Sigmoid colon (tissue), 7 donors: ENCODE measurements around the gene MACROH2A1. TPM values are rescaled to one million over a fixed set of nuclear protein-coding genes. Genes with fewer than 3 reads are reported as not detected.

Experiments used
- DNase-seq: peaks from one replicate; pipeline ENCODE4 v3.0.0-alpha.2; 2019
- H3K27ac ChIP-seq, 4 donors: fragments of 200-600 bp; sonication (generic); one replicate each; pipeline ENCODE4 v1.5.1; 2016 to 2019; ENCODE audit warnings: mild to moderate bottlenecking in 1 of 4
- H3K27me3 ChIP-seq, 3 donors: fragments of 200-600 bp; sonication (generic); one replicate each; pipeline ENCODE4 v1.5.1; 2019; ENCODE audit warnings: mild to moderate bottlenecking in 1 of 3
- H3K36me3 ChIP-seq, 4 donors: fragments of 200-600 bp; sonication (generic); one replicate each; pipeline ENCODE4 v1.5.1; 2016 to 2019
- H3K4me1 ChIP-seq, 4 donors: fragments of 200-600 bp; sonication (generic); one replicate each; pipeline ENCODE4 v1.5.1; 2017 to 2019
- H3K4me3 ChIP-seq, 4 donors: fragments of 200-600 bp; sonication (generic); one replicate each; pipeline ENCODE4 v1.5.1; 2017 to 2019; ENCODE audit warnings: mild to moderate bottlenecking in 2 of 4, moderate library complexity in 1 of 4
- H3K9me3 ChIP-seq, 4 donors: fragments of 200-600 bp in 3 of 4; sonication (generic) in 3 of 4; one replicate each; pipeline versions ENCODE4 v1.5.1 to v1.6.1; 2013 to 2019
- EP300 ChIP-seq, 4 donors: sonication (generic); formaldehyde crosslinking; IDR thresholded peaks; one replicate each; pipeline ENCODE4 v1.6.1; 2017; ENCODE audit warnings: antibody characterized with exemption in 4 of 4
- POLR2A ChIP-seq, 2 donors: fragments of 450-650 bp; IDR thresholded peaks; one replicate each; pipeline ENCODE4 v1.6.1; 2016; ENCODE audit warnings: antibody characterized with exemption in 2 of 2, mild to moderate bottlenecking in 2 of 2, moderate library complexity in 2 of 2
- POLR2AphosphoS5 ChIP-seq, 4 donors: sonication (generic); formaldehyde crosslinking; IDR thresholded peaks; one replicate each; pipeline ENCODE4 v1.6.1; 2017; ENCODE audit warnings: antibody characterized with exemption in 4 of 4
- WGBS, 2 donors: extraction: QIAGEN DNeasy Blood & Tissue Kit; methylation state at CpG; one replicate each; pipeline ENCODE4 v1.1.7; 2013; 5-methylcytosine and 5-hydroxymethylcytosine counted together
- intact Hi-C: fragments of 100-400 bp; cut with DNase I; formaldehyde crosslinking; loops from one replicate; pipeline ENCODE4 v1.15.1; 2023
- polyA plus RNA-seq, 3 donors: library from polyadenylated mRNA; stranded (reverse); fragments of 200-250 nt; gene quantifications; one replicate each; pipeline ENCODE4 v1.2.3, GENCODE V29; 2013
- total RNA-seq, 4 donors: library from RNA; depleted of rRNA; stranded (reverse); fragments of >200 nt; gene quantifications; one replicate each; pipeline ENCODE4 v1.1.0, GENCODE V29; 2016
- TF ChIP-seq, protein P1 (sequence below), 4 experiments: fragments of 450-650 bp in 3 of 4; fragments of 200-600 bp in 1 of 4; IDR thresholded peaks; one replicate each; pipeline ENCODE4 v1.5.1; 2016 to 2019; ENCODE audit warnings: antibody characterized with exemption in 4 of 4, mild to moderate bottlenecking in 3 of 4, moderate library complexity in 2 of 4
- donor health status: healthy with polysubstance abuse.
- donor health status: Bipolar disorder and iron deficiency.
- donor health status: healthy.

MACROH2A1 gene
- total and polyA plus RNA-seq, 7 donors: 123 to 202 (median 175) TPM

DNA sequence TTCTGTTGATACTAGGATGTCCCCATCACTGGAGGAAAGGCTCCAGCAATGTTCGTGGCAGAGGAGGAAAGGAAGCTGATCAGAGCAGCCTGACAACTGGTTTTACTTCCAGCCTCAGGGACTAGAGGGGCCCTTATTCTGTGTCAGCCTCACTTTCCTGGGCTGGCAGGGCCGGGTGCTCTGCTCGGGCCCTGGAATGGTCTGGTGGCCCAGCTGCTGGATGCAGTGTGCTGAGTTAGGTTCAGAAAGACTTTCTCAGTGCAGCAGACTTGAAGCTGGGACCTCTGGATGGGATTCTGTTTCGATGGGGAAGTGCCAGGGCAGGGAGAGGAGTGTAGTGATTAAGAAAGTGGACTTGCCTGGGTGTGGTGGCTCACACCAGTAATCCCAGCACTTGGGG is 81.0 kb downstream of the MACROH2A1 start:
- H3K36me3 ChIP-seq: no peaks in the 10 kb centered on the region
- H3K4me1 ChIP-seq: peaks cover 0 to 12% (median 8%) of the 10 kb centered on the region in 4 donors
- no peaks in the 10 kb centered on the region for H3K9me3 ChIP-seq
- no peak overlapping the region for H3K4me3 ChIP-seq
- no peak for DNase-seq
- no peak overlapping the region for H3K27ac ChIP-seq
- TF ChIP-seq, protein P1, sequence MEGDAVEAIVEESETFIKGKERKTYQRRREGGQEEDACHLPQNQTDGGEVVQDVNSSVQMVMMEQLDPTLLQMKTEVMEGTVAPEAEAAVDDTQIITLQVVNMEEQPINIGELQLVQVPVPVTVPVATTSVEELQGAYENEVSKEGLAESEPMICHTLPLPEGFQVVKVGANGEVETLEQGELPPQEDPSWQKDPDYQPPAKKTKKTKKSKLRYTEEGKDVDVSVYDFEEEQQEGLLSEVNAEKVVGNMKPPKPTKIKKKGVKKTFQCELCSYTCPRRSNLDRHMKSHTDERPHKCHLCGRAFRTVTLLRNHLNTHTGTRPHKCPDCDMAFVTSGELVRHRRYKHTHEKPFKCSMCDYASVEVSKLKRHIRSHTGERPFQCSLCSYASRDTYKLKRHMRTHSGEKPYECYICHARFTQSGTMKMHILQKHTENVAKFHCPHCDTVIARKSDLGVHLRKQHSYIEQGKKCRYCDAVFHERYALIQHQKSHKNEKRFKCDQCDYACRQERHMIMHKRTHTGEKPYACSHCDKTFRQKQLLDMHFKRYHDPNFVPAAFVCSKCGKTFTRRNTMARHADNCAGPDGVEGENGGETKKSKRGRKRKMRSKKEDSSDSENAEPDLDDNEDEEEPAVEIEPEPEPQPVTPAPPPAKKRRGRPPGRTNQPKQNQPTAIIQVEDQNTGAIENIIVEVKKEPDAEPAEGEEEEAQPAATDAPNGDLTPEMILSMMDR (IDR thresholded peaks at IDR 0.05): no peak
- TF ChIP-seq POLR2A (IDR thresholded peaks at IDR 0.05) (no peak), POLR2AphosphoS5 (IDR thresholded peaks at IDR 0.05) (no peak), EP300 (IDR thresholded peaks at IDR 0.05) (no peak)
- no peaks in the 10 kb centered on the region for H3K27me3 ChIP-seq
- intact Hi-C loops: no loop called here
- WGBS, 2 donors: 73 to 85% methylated on average over 4 of the region's 4 CpGs

GRCh38 chr5:135317286-135317685 is 81.7 kb downstream of the MACROH2A1 start:
- H3K4me3 ChIP-seq: no peak overlapping the region
- no peaks in the 10 kb centered on the region for H3K36me3 ChIP-seq
- TF ChIP-seq POLR2A (IDR thresholded peaks at IDR 0.05) (no peak), POLR2AphosphoS5 (IDR thresholded peaks at IDR 0.05) (no peak), EP300 (IDR thresholded peaks at IDR 0.05) (no peak)
- TF ChIP-seq, protein P1 (IDR thresholded peaks at IDR 0.05): no peak
- no peak for DNase-seq
- intact Hi-C loops: no loop called here
- WGBS, 2 donors: 53 to 80% methylated on average over 4 of the region's 4 CpGs
- peaks cover 0 to 12% (median 8%) of the 10 kb centered on the region in 4 donors for H3K4me1 ChIP-seq
- no peaks in the 10 kb centered on the region for H3K9me3 ChIP-seq
- no peak overlapping the region for H3K27ac ChIP-seq
- H3K27me3 ChIP-seq: no peaks in the 10 kb centered on the region

DNA sequence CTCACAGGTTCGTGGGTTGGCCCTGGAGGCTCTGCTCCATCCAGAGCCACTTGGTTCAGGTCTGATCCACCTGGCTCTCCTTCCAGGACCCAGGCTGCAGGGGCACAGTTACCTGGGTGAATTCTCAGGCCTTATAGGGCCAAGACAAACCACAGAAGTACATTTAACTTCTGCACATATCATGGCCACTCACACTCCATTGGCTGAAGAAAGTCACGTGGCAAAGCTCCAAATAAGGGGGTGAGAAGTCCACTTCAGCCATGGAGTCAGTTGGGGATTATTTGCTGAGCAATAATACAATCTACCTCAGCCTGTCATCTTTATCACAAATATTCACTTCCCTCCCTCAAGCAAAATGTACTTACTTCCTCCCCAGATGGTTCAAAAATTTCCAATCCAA is 83.6 kb downstream of the MACROH2A1 start:
- no peak overlapping the region for H3K4me3 ChIP-seq
- no peak for TF ChIP-seq POLR2AphosphoS5 (IDR thresholded peaks at IDR 0.05)
- no peak for TF ChIP-seq EP300 (IDR thresholded peaks at IDR 0.05)
- TF ChIP-seq, protein P1 (IDR thresholded peaks at IDR 0.05): no peak
- TF ChIP-seq POLR2A (IDR thresholded peaks at IDR 0.05): no peak
- no peak for DNase-seq
- H3K4me1 ChIP-seq: peaks cover 0 to 12% (median 8%) of the 10 kb centered on the region in 4 donors
- 65 to 88% methylated on average over 2 of the region's 2 CpGs for WGBS, 2 donors
- no peaks in the 10 kb centered on the region for H3K27me3 ChIP-seq
- H3K36me3 ChIP-seq: no peaks in the 10 kb centered on the region
- intact Hi-C loops: no loop called here
- H3K9me3 ChIP-seq: no peaks in the 10 kb centered on the region
- H3K27ac ChIP-seq: no peak overlapping the region

GRCh38 chr5:135313946-135314345 is 85.1 kb downstream of the MACROH2A1 start:
- 93 to 95% methylated on average over 2 of the region's 2 CpGs for WGBS, 2 donors
- Histone ChIP-seq H3K9me3 (no peaks in the 10 kb centered on the region), H3K27me3 (no peaks in the 10 kb centered on the region), H3K27ac (no peak overlapping the region), H3K36me3 (no peaks in the 10 kb centered on the region), H3K4me1 (peaks cover 0 to 12% (median 8%) of the 10 kb centered on the region in 4 donors), H3K4me3 (no peak overlapping the region)
- intact Hi-C loops: no loop called here
- no peak for TF ChIP-seq POLR2AphosphoS5 (IDR thresholded peaks at IDR 0.05)
- no peak for TF ChIP-seq POLR2A (IDR thresholded peaks at IDR 0.05)
- TF ChIP-seq, protein P1 (IDR thresholded peaks at IDR 0.05): no peak
- TF ChIP-seq EP300 (IDR thresholded peaks at IDR 0.05): no peak
- DNase-seq: no peak

DNA sequence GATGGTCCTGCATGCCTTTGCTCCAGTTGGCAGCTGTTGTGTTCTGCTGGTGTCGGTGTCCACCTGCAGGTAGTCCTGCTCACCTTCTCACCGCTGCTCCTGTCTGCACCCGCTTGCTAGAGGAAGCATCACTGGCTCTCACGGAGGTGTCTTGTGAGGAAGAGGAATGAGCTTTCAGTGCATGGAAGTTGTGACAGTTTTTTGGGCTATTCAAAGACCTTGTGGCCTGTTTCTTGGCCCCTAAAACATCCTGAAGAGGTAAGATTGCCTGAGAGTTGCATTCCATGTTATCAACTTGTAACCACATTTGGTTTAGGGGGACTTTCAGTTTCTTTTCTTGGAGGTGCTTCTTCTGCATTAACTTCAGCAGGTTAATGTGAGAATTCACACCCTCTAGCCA is 85.6 kb downstream of the MACROH2A1 start:
- WGBS, 2 donors: 81 to 91% methylated on average over 4 of the region's 4 CpGs
- intact Hi-C loops: no loop called here
- H3K4me1 ChIP-seq: peaks cover 0 to 17% (median 8%) of the 10 kb centered on the region in 4 donors

More for the DNA sequence above, 85.6 kb downstream of the MACROH2A1 start:
- H3K9me3 ChIP-seq: no peaks in the 10 kb centered on the region
- no peaks in the 10 kb centered on the region for H3K27me3 ChIP-seq
- H3K36me3 ChIP-seq: no peaks in the 10 kb centered on the region
- TF ChIP-seq EP300 (IDR thresholded peaks at IDR 0.05) (no peak), POLR2AphosphoS5 (IDR thresholded peaks at IDR 0.05) (no peak), POLR2A (IDR thresholded peaks at IDR 0.05) (no peak)
- TF ChIP-seq, protein P1 (IDR thresholded peaks at IDR 0.05): no peak
- H3K27ac ChIP-seq: no peak overlapping the region
- no peak overlapping the region for H3K4me3 ChIP-seq
- DNase-seq: no peak
